Activated B cell treated with CpG ODN at 0.5 μM for 24 hours (primary cell): Measurements from ENCODE around the gene WRNIP1. TPM values are rescaled to one million over a fixed set of nuclear protein-coding genes. Genes with fewer than 3 reads are reported as not detected.

Experiments
- ATAC-seq: fragments of 200-7000 bp; cut with Tn5 transposase; one replicate; pipeline ENCODE4 v1.10.0; 2021; ENCODE audit warnings: low read depth, mild to moderate bottlenecking, moderate library complexity
- CTCF ChIA-PET: fragments of 350-600 bp; sonication (Branson Sonifier 250); formaldehyde crosslinking; loops from one replicate; lab custom pipeline; 2021; ENCODE audit warnings: antibody characterized with exemption; lab: Charles Lee
- POLR2A ChIA-PET: fragments of 350-600 bp; sonication (Branson Sonifier 250); formaldehyde crosslinking; loops from one replicate; lab custom pipeline; 2021; ENCODE audit warnings: antibody characterized with exemption; lab: Charles Lee
- DNase-seq: peaks from one replicate; pipeline ENCODE4 v3.0.0; 2022
- H3K27ac Mint-ChIP-seq: one replicate; pipeline ENCODE4 v1.8.0; 2020; ENCODE audit warnings: mixed read lengths
- H3K27me3 Mint-ChIP-seq: one replicate; pipeline ENCODE4 v1.8.0; 2021; ENCODE audit warnings: mixed read lengths
- H3K36me3 Mint-ChIP-seq: one replicate; pipeline ENCODE4 v1.8.0; 2021; ENCODE audit warnings: low read depth, mixed read lengths
- H3K4me1 Mint-ChIP-seq: one replicate; pipeline ENCODE4 v1.8.0; 2021; ENCODE audit warnings: mixed read lengths
- H3K4me3 Mint-ChIP-seq: one replicate; pipeline ENCODE4 v1.8.0; 2020; ENCODE audit warnings: mild to moderate bottlenecking, mixed read lengths
- H3K9me3 Mint-ChIP-seq: one replicate; pipeline ENCODE4 v1.8.0; 2020; ENCODE audit warnings: mixed read lengths
- intact Hi-C: fragments of 100-400 bp; cut with micrococcal nuclease; formaldehyde crosslinking; loops from one replicate; pipeline ENCODE4 v1.15.1; 2024
- total RNA-seq: library from RNA; stranded (reverse); gene quantifications from 2 replicates; pipeline ENCODE4 v1.2.3, GENCODE V29; 2022
- TF ChIP-seq, protein P1 (sequence below): fragments of 200-600 bp; IDR thresholded peaks from one replicate; pipeline ENCODE4 v1.8.0; 2022; ENCODE audit warnings: antibody characterized with exemption, mild to moderate bottlenecking

WRNIP1 gene
- total RNA-seq, 1 donor from 2014 or later, result 31.9 TPM

DNA sequence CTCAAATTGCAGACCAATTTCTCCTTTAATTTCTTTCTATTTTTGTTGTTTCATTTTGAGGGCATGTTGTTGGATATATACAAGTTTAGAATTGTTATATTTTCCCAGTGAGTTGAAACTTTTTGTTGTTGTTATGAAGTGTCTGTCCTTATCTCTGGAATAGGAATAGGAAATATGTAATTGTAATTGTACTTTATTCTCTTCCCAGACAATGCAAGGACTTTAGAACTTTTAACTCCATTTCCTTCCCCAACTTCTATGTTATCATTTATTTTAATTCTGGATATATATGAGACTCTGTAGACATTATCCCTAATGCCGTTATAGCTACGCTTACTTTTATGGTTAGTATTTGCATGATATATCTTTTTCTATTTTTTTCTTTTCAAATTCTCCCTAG is 64.1 kb downstream of the WRNIP1 start:
- ATAC-seq (no peak), DNase-seq (no peak)
- Mint-ChIP-seq H3K36me3 (peaks cover 34% of the 10 kb centered on the region), H3K4me1 (peaks cover 3% of the 10 kb centered on the region), H3K27ac (no peak overlapping the region), H3K27me3 (no peaks in the 10 kb centered on the region), H3K4me3 (no peak overlapping the region), H3K9me3 (no peaks in the 10 kb centered on the region)
- ChIA-PET CTCF (interaction anchor here (1.4 kb wide), 1 partner anchor 123 kb away, joined by 3 read pairs; no protein-coding TSS in a partner anchor), POLR2A (interaction anchor here (1.3 kb wide), 1 partner anchor 13 kb away, joined by 4 read pairs; the partner anchor contains the start of gene SERPINB1)
- TF ChIP-seq, protein P1, sequence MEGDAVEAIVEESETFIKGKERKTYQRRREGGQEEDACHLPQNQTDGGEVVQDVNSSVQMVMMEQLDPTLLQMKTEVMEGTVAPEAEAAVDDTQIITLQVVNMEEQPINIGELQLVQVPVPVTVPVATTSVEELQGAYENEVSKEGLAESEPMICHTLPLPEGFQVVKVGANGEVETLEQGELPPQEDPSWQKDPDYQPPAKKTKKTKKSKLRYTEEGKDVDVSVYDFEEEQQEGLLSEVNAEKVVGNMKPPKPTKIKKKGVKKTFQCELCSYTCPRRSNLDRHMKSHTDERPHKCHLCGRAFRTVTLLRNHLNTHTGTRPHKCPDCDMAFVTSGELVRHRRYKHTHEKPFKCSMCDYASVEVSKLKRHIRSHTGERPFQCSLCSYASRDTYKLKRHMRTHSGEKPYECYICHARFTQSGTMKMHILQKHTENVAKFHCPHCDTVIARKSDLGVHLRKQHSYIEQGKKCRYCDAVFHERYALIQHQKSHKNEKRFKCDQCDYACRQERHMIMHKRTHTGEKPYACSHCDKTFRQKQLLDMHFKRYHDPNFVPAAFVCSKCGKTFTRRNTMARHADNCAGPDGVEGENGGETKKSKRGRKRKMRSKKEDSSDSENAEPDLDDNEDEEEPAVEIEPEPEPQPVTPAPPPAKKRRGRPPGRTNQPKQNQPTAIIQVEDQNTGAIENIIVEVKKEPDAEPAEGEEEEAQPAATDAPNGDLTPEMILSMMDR, result no peak
- intact Hi-C loops, result no loop called here

DNA sequence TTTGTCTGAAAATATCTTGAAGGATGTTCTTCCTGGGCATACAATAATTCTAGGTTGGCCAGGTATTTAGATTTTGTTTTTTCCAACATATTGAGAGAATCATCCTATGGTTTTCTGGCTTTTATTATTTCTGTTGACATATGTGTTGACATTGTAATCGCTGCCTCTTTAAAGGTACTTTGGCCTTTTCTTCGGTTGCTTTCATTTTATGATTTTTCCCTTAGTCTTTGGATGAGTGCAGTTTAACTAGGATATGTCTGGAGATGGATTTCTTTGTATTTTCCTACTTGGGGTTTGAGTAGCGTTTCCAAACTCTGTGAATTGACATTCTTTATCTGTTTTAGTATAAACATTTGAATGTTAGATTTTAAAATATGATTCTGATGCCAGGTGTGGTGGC is 65.0 kb downstream of the WRNIP1 start:
- H3K4me3 Mint-ChIP-seq, result no peak overlapping the region
- intact Hi-C loops, result no loop called here
- no peak overlapping the region for H3K27ac Mint-ChIP-seq
- ChIA-PET POLR2A (no interaction called here), CTCF (no interaction called here)
- no peaks in the 10 kb centered on the region for H3K27me3 Mint-ChIP-seq
- ATAC-seq (no peak), DNase-seq (no peak)
- H3K4me1 Mint-ChIP-seq, result peaks cover 9% of the 10 kb centered on the region
- no peaks in the 10 kb centered on the region for H3K9me3 Mint-ChIP-seq
- TF ChIP-seq, protein P1, result no peak
- peaks cover 44% of the 10 kb centered on the region for H3K36me3 Mint-ChIP-seq

DNA sequence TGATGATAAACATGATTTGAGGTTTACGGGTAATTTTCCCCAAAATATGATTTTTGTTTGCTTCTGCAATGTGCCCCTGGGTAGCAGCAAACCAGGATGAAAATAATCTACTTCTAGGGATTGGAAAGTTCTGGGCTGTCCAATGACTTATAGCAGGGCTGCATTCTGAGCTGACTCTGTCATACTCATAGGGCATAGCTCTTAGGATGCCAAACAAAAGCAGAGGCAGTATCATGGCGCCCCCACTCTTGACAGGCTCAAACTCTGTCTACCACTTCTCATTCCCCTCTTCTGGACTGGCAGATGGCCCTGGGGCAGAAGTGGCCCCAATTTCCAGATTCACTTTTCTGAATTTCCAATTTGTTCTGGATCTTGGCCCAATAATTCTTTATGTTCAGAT is 66.2 kb downstream of the WRNIP1 start:
- Mint-ChIP-seq H3K4me3 (no peak overlapping the region), H3K27me3 (no peaks in the 10 kb centered on the region), H3K4me1 (peaks cover 9% of the 10 kb centered on the region), H3K27ac (no peak overlapping the region), H3K36me3 (peaks cover 56% of the 10 kb centered on the region), H3K9me3 (no peaks in the 10 kb centered on the region)
- ATAC-seq (no peak), DNase-seq (no peak)
- intact Hi-C loops, result no loop called here
- TF ChIP-seq, protein P1, result no peak
- CTCF ChIA-PET, result no interaction called here
- POLR2A ChIA-PET, result no interaction called here

DNA sequence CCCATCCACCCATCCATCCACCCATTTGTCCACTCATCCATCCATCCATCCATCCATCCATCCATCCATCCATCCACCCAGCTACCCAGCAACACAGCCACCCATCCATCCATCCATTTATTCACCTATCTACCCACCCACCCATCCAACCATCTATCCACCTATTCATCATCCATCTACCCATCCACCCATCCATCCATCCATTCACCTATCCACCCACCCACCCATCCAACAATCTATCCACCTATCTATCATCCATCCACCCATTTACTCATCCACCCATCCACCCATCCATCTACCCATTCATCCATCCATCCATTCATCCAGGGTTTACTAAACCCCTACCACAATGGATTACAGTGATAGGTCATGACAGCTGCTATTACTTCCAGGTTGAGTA is 69.1 kb downstream of the WRNIP1 start:
- peaks cover 78% of the 10 kb centered on the region for H3K36me3 Mint-ChIP-seq
- ChIA-PET CTCF (no interaction called here), POLR2A (no interaction called here)
- no peaks in the 10 kb centered on the region for H3K27me3 Mint-ChIP-seq
- DNase-seq, result no peak
- no peaks in the 10 kb centered on the region for H3K9me3 Mint-ChIP-seq
- H3K4me3 Mint-ChIP-seq, result no peak overlapping the region
- no peak overlapping the region for H3K27ac Mint-ChIP-seq
- TF ChIP-seq, protein P1, result no peak
- intact Hi-C loops, result no loop called here
- peaks cover 12% of the 10 kb centered on the region for H3K4me1 Mint-ChIP-seq
- no peak for ATAC-seq

Other genes starting within 250 kb of the WRNIP1 start
- gene MYLK4, start 14.5 kb upstream of the WRNIP1 start, total RNA-seq, result 0.49 and 0.58 TPM in 2 replicates
- 59.9 and 60.5 TPM in 2 replicates for gene SERPINB1, start 76.5 kb downstream of the WRNIP1 start, total RNA-seq
- 142 and 149 TPM in 2 replicates for gene SERPINB9, start 137.9 kb downstream of the WRNIP1 start, total RNA-seq
- gene SERPINB6, start 206.2 kb downstream of the WRNIP1 start, total RNA-seq, result 51.7 and 56.1 TPM in 2 replicates
- gene NQO2, start 234.5 kb downstream of the WRNIP1 start, total RNA-seq, result 11.9 and 12.3 TPM in 2 replicates